GM21619 (cell line): ENCODE results near the gene DZIP3.
"Not testable (repeated sequence)": the region's sequence is repeated elsewhere in the genome, so short reads cannot be mapped to it uniquely, and the experiment has no call there.

Source experiments
- ATAC-seq: cut with Tn5 transposase; IDR thresholded peaks from one replicate; pipeline ENCODE4 v1.9.1; 2021; ENCODE audit not compliant: unreplicated experiment

Gene DZIP3

GRCh38 chr3:108677811-108678210 is 88.3 kb downstream of the DZIP3 start:
- ATAC-seq = no peak

GRCh38 chr3:108692286-108692685 is 102.8 kb downstream of the DZIP3 start:
- ATAC-seq = not testable (repeated sequence)

- ATAC-seq = no peak
Observed at GRCh38 chr3:108698461-108698860, 108.9 kb downstream of the DZIP3 start.

- ATAC-seq = no peak
Observed at GRCh38 chr3:108705045-108705444, 115.5 kb downstream of the DZIP3 start.

GRCh38 chr3:108713009-108713516 is 123.5 kb downstream of the DZIP3 start:
- no peak for ATAC-seq

GRCh38 chr3:108713816-108714215 is 124.3 kb downstream of the DZIP3 start:
- ATAC-seq = no peak

- ATAC-seq = no peak
Observed at GRCh38 chr3:108718454-108718853, 128.9 kb downstream of the DZIP3 start.

GRCh38 chr3:108719178-108719806 is 129.8 kb downstream of the DZIP3 start:
- no peak for ATAC-seq

- no peak for ATAC-seq
Observed at GRCh38 chr3:108722724-108723123, 133.2 kb downstream of the DZIP3 start.

- ATAC-seq = no peak
Observed at GRCh38 chr3:108724101-108724500, 134.6 kb downstream of the DZIP3 start.

- no peak for ATAC-seq
Observed at GRCh38 chr3:108728105-108728504, 138.6 kb downstream of the DZIP3 start.

GRCh38 chr3:108728934-108729333 is 139.4 kb downstream of the DZIP3 start:
- ATAC-seq = no peak

- ATAC-seq = no peak
Observed at GRCh38 chr3:108736821-108737220, 147.3 kb downstream of the DZIP3 start.

GRCh38 chr3:108742929-108743328 is 153.4 kb downstream of the DZIP3 start:
- no peak for ATAC-seq
